HFFc6 (cell line): ENCODE data around the gene ARHGAP26. TPM values are rescaled to one million over a fixed set of nuclear protein-coding genes. Genes with fewer than 3 reads are reported as not detected.

Source experiments
- DNase-seq: peaks from one replicate; pipeline ENCODE4 v3.0.0-alpha.2; 2018
- H3K27ac Mint-ChIP-seq: 2 replicates; pipeline ENCODE4 v1.8.0; 2020; ENCODE audit warnings: mild to moderate bottlenecking, mixed read lengths
- H3K27me3 Mint-ChIP-seq: 2 replicates; pipeline ENCODE4 v1.8.0; 2021; ENCODE audit warnings: mild to moderate bottlenecking, moderate library complexity, mixed read lengths; ENCODE audit not compliant: insufficient read depth
- H3K36me3 Mint-ChIP-seq: 2 replicates; pipeline ENCODE4 v1.8.0; 2021; ENCODE audit warnings: low read depth, mixed read lengths
- H3K4me1 Mint-ChIP-seq: 2 replicates; pipeline ENCODE4 v1.8.0; 2020; ENCODE audit warnings: low read depth, mixed read lengths
- H3K4me3 Mint-ChIP-seq: 2 replicates; pipeline ENCODE4 v1.8.0; 2020; ENCODE audit warnings: mild to moderate bottlenecking, moderate library complexity, mixed read lengths
- H3K9me3 Mint-ChIP-seq: 2 replicates; pipeline ENCODE4 v1.8.0; 2020; ENCODE audit warnings: mild to moderate bottlenecking, mixed read lengths
- total RNA-seq, 6 experiments: library from RNA; stranded (reverse); fragmentation: NEBNext Ultra II Directional; extraction: Animal tissue kit (Norgen Biotek cat#: 25700); gene quantifications; 2 replicates in 1 of 6; 3 replicates in 5 of 6; pipeline ENCODE4 v1.2.3, GENCODE V29; 2021
- TF ChIP-seq, protein P1 (sequence below): fragments of 200-600 bp; sonication (generic); IDR thresholded peaks from 2 replicates; pipeline ENCODE4 v1.5.0; 2021; ENCODE audit warnings: antibody characterized with exemption, mild to moderate bottlenecking

Gene ARHGAP26
- total RNA-seq, 6 experiments from 2014 or later, result 2.3 to 3.6 (median 3.1) TPM

- Mint-ChIP-seq H3K27me3 (peaks cover 5% of the 10 kb centered on the region), H3K27ac (no peak overlapping the region), H3K4me1 (peaks cover 31% of the 10 kb centered on the region), H3K36me3 (no peaks in the 10 kb centered on the region), H3K9me3 (no peaks in the 10 kb centered on the region), H3K4me3 (no peak overlapping the region)
- TF ChIP-seq, protein P1, sequence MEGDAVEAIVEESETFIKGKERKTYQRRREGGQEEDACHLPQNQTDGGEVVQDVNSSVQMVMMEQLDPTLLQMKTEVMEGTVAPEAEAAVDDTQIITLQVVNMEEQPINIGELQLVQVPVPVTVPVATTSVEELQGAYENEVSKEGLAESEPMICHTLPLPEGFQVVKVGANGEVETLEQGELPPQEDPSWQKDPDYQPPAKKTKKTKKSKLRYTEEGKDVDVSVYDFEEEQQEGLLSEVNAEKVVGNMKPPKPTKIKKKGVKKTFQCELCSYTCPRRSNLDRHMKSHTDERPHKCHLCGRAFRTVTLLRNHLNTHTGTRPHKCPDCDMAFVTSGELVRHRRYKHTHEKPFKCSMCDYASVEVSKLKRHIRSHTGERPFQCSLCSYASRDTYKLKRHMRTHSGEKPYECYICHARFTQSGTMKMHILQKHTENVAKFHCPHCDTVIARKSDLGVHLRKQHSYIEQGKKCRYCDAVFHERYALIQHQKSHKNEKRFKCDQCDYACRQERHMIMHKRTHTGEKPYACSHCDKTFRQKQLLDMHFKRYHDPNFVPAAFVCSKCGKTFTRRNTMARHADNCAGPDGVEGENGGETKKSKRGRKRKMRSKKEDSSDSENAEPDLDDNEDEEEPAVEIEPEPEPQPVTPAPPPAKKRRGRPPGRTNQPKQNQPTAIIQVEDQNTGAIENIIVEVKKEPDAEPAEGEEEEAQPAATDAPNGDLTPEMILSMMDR, result no peak
- no peak for DNase-seq
These were observed 63.6 kb downstream of the ARHGAP26 start for GRCh38 chr5:142833517-142834449.

DNA sequence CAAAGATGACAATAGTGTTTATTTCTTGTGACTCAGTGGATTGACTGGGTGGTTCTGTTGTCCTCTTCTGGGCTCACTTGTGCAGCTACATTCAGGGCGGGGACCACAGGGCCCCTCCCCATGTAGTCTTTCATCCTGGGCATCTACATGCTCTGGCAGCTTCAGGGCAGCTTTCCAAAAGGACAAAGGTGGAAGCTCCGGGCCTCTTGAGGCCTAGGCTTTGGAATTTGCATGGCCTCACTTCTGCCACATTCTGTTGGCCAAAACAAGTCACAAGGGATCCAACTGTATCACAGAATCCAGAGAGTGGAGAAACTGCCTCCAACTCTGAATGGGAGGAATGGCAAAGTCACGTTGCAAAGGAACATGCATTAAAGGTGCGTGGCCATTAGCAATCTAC, 64.3 kb downstream of the ARHGAP26 start:
- H3K36me3 Mint-ChIP-seq, result no peaks in the 10 kb centered on the region
- H3K4me3 Mint-ChIP-seq, result no peak overlapping the region
- no peaks in the 10 kb centered on the region for H3K9me3 Mint-ChIP-seq
- H3K27me3 Mint-ChIP-seq, result peaks cover 5% of the 10 kb centered on the region
- TF ChIP-seq, protein P1, result no peak
- H3K27ac Mint-ChIP-seq, result no peak overlapping the region
- H3K4me1 Mint-ChIP-seq, result peaks cover 24% of the 10 kb centered on the region
- no peak for DNase-seq

- Mint-ChIP-seq H3K4me1 (peaks cover 14% of the 10 kb centered on the region), H3K4me3 (no peak overlapping the region), H3K27ac (no peak overlapping the region), H3K36me3 (no peaks in the 10 kb centered on the region), H3K27me3 (peaks cover 5% of the 10 kb centered on the region), H3K9me3 (no peaks in the 10 kb centered on the region)
- TF ChIP-seq, protein P1, result no peak
- no peak for DNase-seq
These were observed 65.4 kb downstream of the ARHGAP26 start for GRCh38 chr5:142835540-142835939.

DNA sequence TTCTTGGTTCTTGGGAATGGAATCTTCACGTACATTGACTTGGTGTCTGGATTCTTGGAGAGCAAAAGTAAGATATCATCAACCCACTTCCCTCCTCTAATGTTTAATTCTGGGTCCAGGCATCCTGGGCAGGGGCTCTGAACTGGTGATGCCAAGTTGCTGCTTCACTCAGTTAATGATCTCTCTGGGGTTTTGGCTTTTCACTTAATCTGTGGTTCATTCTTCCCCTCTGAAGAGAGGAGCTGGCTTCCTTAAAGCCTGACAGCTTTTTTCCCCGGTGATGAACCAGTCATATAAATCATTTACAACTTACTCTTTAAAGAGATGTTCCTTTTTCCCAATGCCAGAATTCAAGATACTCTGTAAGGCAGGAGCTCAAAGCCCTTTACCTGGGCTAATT, 65.9 kb downstream of the ARHGAP26 start:
- Mint-ChIP-seq H3K36me3 (no peaks in the 10 kb centered on the region), H3K9me3 (no peaks in the 10 kb centered on the region), H3K4me1 (peaks cover 9% of the 10 kb centered on the region), H3K27ac (no peak overlapping the region), H3K27me3 (peaks cover 9% of the 10 kb centered on the region), H3K4me3 (no peak overlapping the region)
- DNase-seq, result no peak
- TF ChIP-seq, protein P1, result no peak

GRCh38 chr5:142837081-142837725, 67.0 kb downstream of the ARHGAP26 start:
- DNase-seq, result no peak
- H3K27me3 Mint-ChIP-seq, result peaks cover 18% of the 10 kb centered on the region
- no peak overlapping the region for H3K27ac Mint-ChIP-seq
- H3K9me3 Mint-ChIP-seq, result no peaks in the 10 kb centered on the region
- H3K36me3 Mint-ChIP-seq, result no peaks in the 10 kb centered on the region
- H3K4me3 Mint-ChIP-seq, result no peak overlapping the region
- no peaks in the 10 kb centered on the region for H3K4me1 Mint-ChIP-seq
- TF ChIP-seq, protein P1, result no peak
